Measurements from ENCODE around the gene VTN. TPM values are rescaled to one million over a fixed set of nuclear protein-coding genes. Genes with fewer than 3 reads are reported as not detected.

Gene VTN
- total and polyA plus RNA-seq, 2 donors (not counting 3 experiments of a cell fraction or from before 2014, with no cell fraction given) = 1.1 TPM; not detected in 1

DNA sequence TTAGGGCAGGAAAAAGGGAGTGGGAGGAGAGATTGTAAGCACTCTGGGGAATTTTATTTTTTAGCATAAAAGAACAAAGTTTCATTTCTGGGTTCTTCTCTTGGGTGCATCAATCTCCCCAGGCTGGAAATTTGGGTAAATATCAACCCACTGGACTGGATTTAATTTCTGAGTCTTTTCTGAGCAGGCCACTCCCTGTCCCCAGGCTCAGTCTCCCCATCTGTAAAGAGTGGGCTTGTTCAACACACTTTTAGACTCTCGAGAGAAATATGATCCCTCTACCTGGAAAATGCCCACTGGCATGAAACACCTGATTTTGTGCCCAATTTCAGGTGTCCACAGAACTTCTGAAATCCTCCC is 617 bp upstream of the VTN start:
- ChIA-PET POLR2A (interaction anchor here (1.6 kb wide), 1 partner anchor 24 kb away, joined by 4 read pairs; no protein-coding TSS in a partner anchor), CTCF (interaction anchor here (6.7 kb wide), 1 partner anchor 46 kb away, joined by 36 read pairs; no protein-coding TSS in a partner anchor)
- Histone ChIP-seq H3K9ac (replicated peaks; ENCODE audit: extremely low read depth, insufficient read depth, low read length) (no peak overlapping the region), H3K36me3 (ENCODE audit: control insufficient read depth in 2 of 2, extremely low read depth in 1 of 2, insufficient read depth in 2 of 2, low read length in 2 of 2) (no peaks in the 10 kb centered on the region), H3K27me3 (ENCODE audit: control insufficient read depth in 2 of 2, insufficient read depth in 2 of 2, low read length in 2 of 2) (no peaks in the 10 kb centered on the region), H3K27ac (ENCODE audit: insufficient read depth, low read depth, low read length) (no peak overlapping the region), H3K9me1 (replicated peaks; ENCODE audit: control insufficient read depth, extremely low read depth, insufficient read depth, low read length) (no peaks in the 10 kb centered on the region), H3K4me1 (ENCODE audit: control insufficient read depth, extremely low read depth, insufficient read depth, low read length) (peaks cover 13% of the 10 kb centered on the region), H4K20me1 (replicated peaks; ENCODE audit: control insufficient read depth, extremely low read depth, insufficient read depth, low read length) (no peaks in the 10 kb centered on the region), H2AFZ (ENCODE audit: low read depth, low read length) (no peak overlapping the region), H3K4me3 (replicated peaks in 1 of 3; ENCODE audit: insufficient read depth in 1 of 3, low read depth in 1 of 3, low read length in 3 of 3) (no peak overlapping the region), H3K79me2 (ENCODE audit: control insufficient read depth, insufficient read depth, low read length) (no peaks in the 10 kb centered on the region), H3K4me2 (ENCODE audit: insufficient read depth, low read length) (peak overlapping the region; percentile 74), H3K9me3 (replicated peaks; ENCODE audit: control insufficient read depth, insufficient read depth, low read length) (no peaks in the 10 kb centered on the region)
- TF ChIP-seq POLR2A (IDR thresholded peaks at IDR 0.05; ENCODE audit: low read depth, low read length) (no peak), FOS (IDR thresholded peaks at IDR 0.05; ENCODE audit: borderline replicate concordance, insufficient read depth, low read length) (no peak)
- dilution Hi-C loops (cut with MboI; ENCODE audit: extremely low pct_ligation_motif_present, low sequenced_read_pairs) = no loop called here
- DNase-seq (ENCODE audit: low read depth, low spot score) = no peak
- no peak for FAIRE-seq
- intact Hi-C loops (cut with micrococcal nuclease) = loop anchor here (1.0 kb wide), 1 partner anchor 13 kb away; the partner anchor contains the start of gene POLDIP2
- no TSS peak for BruUV-seq (replicated peaks)

DNA sequence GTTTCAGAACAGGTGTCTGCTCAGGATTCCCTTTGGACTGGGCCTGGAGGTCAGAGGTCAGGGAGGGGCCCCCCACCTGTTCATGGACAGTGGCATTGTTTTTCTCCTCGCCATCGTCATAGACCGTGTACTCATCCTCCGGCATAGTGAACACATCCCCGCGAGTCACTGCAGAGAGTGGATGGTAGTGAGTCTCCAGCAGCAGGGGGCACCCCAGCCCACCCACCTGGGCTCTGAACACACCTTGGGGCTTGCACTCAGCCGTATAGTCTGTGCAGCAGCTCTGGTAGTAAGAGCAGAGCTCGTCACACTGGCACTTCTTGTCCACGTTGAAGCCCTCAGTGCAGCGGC is 448 bp downstream of the VTN start:
- Histone ChIP-seq H2AFZ (ENCODE audit: low read depth, low read length) (no peak overlapping the region), H3K4me1 (ENCODE audit: control insufficient read depth, extremely low read depth, insufficient read depth, low read length) (peaks cover 13% of the 10 kb centered on the region), H3K9me1 (replicated peaks; ENCODE audit: control insufficient read depth, extremely low read depth, insufficient read depth, low read length) (no peaks in the 10 kb centered on the region), H4K20me1 (replicated peaks; ENCODE audit: control insufficient read depth, extremely low read depth, insufficient read depth, low read length) (no peaks in the 10 kb centered on the region), H3K4me2 (ENCODE audit: insufficient read depth, low read length) (no peak overlapping the region), H3K79me2 (ENCODE audit: control insufficient read depth, insufficient read depth, low read length) (no peaks in the 10 kb centered on the region), H3K9me3 (replicated peaks; ENCODE audit: control insufficient read depth, insufficient read depth, low read length) (no peaks in the 10 kb centered on the region), H3K4me3 (replicated peaks in 1 of 3; ENCODE audit: insufficient read depth in 1 of 3, low read depth in 1 of 3, low read length in 3 of 3) (no peak overlapping the region), H3K27ac (ENCODE audit: insufficient read depth, low read depth, low read length) (no peak overlapping the region), H3K36me3 (ENCODE audit: control insufficient read depth in 2 of 2, extremely low read depth in 1 of 2, insufficient read depth in 2 of 2, low read length in 2 of 2) (peaks cover 0 to 2% of the 10 kb centered on the region in 2 experiments), H3K9ac (replicated peaks; ENCODE audit: extremely low read depth, insufficient read depth, low read length) (no peak overlapping the region), H3K27me3 (ENCODE audit: control insufficient read depth in 2 of 2, insufficient read depth in 2 of 2, low read length in 2 of 2) (no peaks in the 10 kb centered on the region)
- no TSS peak for BruUV-seq (replicated peaks)
- dilution Hi-C loops (cut with MboI; ENCODE audit: extremely low pct_ligation_motif_present, low sequenced_read_pairs) (no loop called here), intact Hi-C loops (cut with micrococcal nuclease) (loop anchor here (1.0 kb wide), 1 partner anchor 12 kb away; the partner anchor contains the start of gene POLDIP2)
- ChIA-PET POLR2A (no interaction called here), CTCF (interaction anchor here (1.0 to 6.7 kb wide), 2 partner anchors 23 to 47 kb away, joined by 4 to 36 read pairs; no protein-coding TSS in a partner anchor)
- no peak for FAIRE-seq
- DNase-seq (ENCODE audit: low read depth, low spot score) = no peak
- no peak for TF ChIP-seq MAX (IDR thresholded peaks at IDR 0.05; ENCODE audit: insufficient read depth, insufficient read length)
- TF ChIP-seq FOS (IDR thresholded peaks at IDR 0.05; ENCODE audit: borderline replicate concordance, insufficient read depth, low read length) = no peak
- no peak for TF ChIP-seq JUN (IDR thresholded peaks at IDR 0.05; ENCODE audit: borderline replicate concordance, insufficient read depth, insufficient read length, low read depth)
- TF ChIP-seq, protein P1, sequence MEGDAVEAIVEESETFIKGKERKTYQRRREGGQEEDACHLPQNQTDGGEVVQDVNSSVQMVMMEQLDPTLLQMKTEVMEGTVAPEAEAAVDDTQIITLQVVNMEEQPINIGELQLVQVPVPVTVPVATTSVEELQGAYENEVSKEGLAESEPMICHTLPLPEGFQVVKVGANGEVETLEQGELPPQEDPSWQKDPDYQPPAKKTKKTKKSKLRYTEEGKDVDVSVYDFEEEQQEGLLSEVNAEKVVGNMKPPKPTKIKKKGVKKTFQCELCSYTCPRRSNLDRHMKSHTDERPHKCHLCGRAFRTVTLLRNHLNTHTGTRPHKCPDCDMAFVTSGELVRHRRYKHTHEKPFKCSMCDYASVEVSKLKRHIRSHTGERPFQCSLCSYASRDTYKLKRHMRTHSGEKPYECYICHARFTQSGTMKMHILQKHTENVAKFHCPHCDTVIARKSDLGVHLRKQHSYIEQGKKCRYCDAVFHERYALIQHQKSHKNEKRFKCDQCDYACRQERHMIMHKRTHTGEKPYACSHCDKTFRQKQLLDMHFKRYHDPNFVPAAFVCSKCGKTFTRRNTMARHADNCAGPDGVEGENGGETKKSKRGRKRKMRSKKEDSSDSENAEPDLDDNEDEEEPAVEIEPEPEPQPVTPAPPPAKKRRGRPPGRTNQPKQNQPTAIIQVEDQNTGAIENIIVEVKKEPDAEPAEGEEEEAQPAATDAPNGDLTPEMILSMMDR (IDR thresholded peaks at IDR 0.05; ENCODE audit: extremely low read depth in 1 of 2, insufficient read depth in 1 of 2, low read depth in 1 of 2, low read length in 2 of 2) = no peak
- no peak for TF ChIP-seq MYC (IDR thresholded peaks at IDR 0.05; ENCODE audit: low read depth, low read length)

Measured in endothelial cell of umbilical vein (primary cell).